Right atrium auricular region (tissue), 2 donors: ENCODE measurements around the gene PHYHD1. TPM values are rescaled to one million over a fixed set of nuclear protein-coding genes. Genes with fewer than 3 reads are reported as not detected.

ENCODE experiments used
- DNase-seq: peaks from one replicate; pipeline ENCODE4 v3.0.0-alpha.2; 2019; ENCODE audit warnings: low spot score
- H3K27ac ChIP-seq, 2 donors: fragments of 200-600 bp; sonication (generic); 1 replicate in 1 of 2; 2 replicates in 1 of 2; pipeline ENCODE4 v1.5.1; 2016 to 2019
- H3K27me3 ChIP-seq, 2 donors: fragments of 200-600 bp; sonication (generic); one replicate each; pipeline versions ENCODE4 v1.5.1 to v1.6.0; 2017 to 2019
- H3K36me3 ChIP-seq: fragments of 200-600 bp; sonication (generic); one replicate; pipeline ENCODE4 v1.5.1; 2016
- H3K4me1 ChIP-seq, 2 donors: fragments of 200-600 bp; sonication (generic); one replicate each; pipeline versions ENCODE4 v1.5.1 to v1.6.0; 2017 to 2019
- H3K4me3 ChIP-seq, 2 donors: fragments of 200-600 bp; sonication (generic); 1 replicate in 1 of 2; 2 replicates in 1 of 2; pipeline ENCODE4 v1.5.1; 2017 to 2019; ENCODE audit warnings: mild to moderate bottlenecking in 1 of 2, moderate library complexity in 1 of 2
- H3K9me3 ChIP-seq, 2 donors: fragments of 200-600 bp; sonication (generic); one replicate each; pipeline ENCODE4 v1.5.1; 2019
- CTCF ChIP-seq, 2 donors: fragments of 200-600 bp; sonication (generic); IDR thresholded peaks; one replicate each; pipeline ENCODE4 v1.5.1; 2019; ENCODE audit warnings: antibody characterized with exemption in 2 of 2
- total RNA-seq, 2 donors: library from RNA; depleted of rRNA; stranded (reverse); fragments of >200 nt; gene quantifications; one replicate each; pipeline ENCODE4 v1.1.0, GENCODE V29; 2016

PHYHD1 gene
- total RNA-seq, 2 donors from 2014 or later: 21.3 to 51.9 TPM

GRCh38 chr9:128902351-128903078, 18.3 kb upstream of the PHYHD1 start:
- peaks cover 0 to 68% of the 10 kb centered on the region in 2 donors for H3K4me1 ChIP-seq
- H3K27ac ChIP-seq: peak overlapping the region; percentile 56 to 67
- H3K36me3 ChIP-seq: peaks cover 14% of the 10 kb centered on the region

GRCh38 chr9:128903079-128903461, 17.7 kb upstream of the PHYHD1 start:
- no peaks in the 10 kb centered on the region for H3K9me3 ChIP-seq
- no peak for TF ChIP-seq CTCF (IDR thresholded peaks at IDR 0.05)
- peak overlapping the region; percentile 56 to 67 for H3K27ac ChIP-seq
- no peak overlapping the region for H3K4me3 ChIP-seq
- H3K36me3 ChIP-seq: peaks cover 19% of the 10 kb centered on the region
- H3K27me3 ChIP-seq: no peaks in the 10 kb centered on the region
- DNase-seq: no peak
- peaks cover 0 to 67% of the 10 kb centered on the region in 2 donors for H3K4me1 ChIP-seq

More at GRCh38 chr9:128902351-128903078, 18.3 kb upstream of the PHYHD1 start:
- no peak for DNase-seq
- Histone ChIP-seq H3K9me3 (no peaks in the 10 kb centered on the region), H3K4me3 (no peak overlapping the region), H3K27me3 (no peaks in the 10 kb centered on the region)
- TF ChIP-seq CTCF (IDR thresholded peaks at IDR 0.05): no peak

GRCh38 chr9:128903871-128904620, 16.7 kb upstream of the PHYHD1 start:
- Histone ChIP-seq H3K27ac (no peak overlapping the region), H3K9me3 (no peaks in the 10 kb centered on the region), H3K4me3 (no peak overlapping the region), H3K27me3 (no peaks in the 10 kb centered on the region), H3K4me1 (peaks cover 0 to 57% of the 10 kb centered on the region in 2 donors), H3K36me3 (peaks cover 27% of the 10 kb centered on the region)
- DNase-seq: no peak
- no peak for TF ChIP-seq CTCF (IDR thresholded peaks at IDR 0.05)

- no peaks in the 10 kb centered on the region for H3K9me3 ChIP-seq
- H3K4me3 ChIP-seq: no peak overlapping the region
- H3K27ac ChIP-seq: no peak overlapping the region
- no peaks in the 10 kb centered on the region for H3K27me3 ChIP-seq
- peaks cover 38% of the 10 kb centered on the region for H3K36me3 ChIP-seq
- DNase-seq: no peak
- TF ChIP-seq CTCF (IDR thresholded peaks at IDR 0.05): no peak
- peaks cover 4 to 57% of the 10 kb centered on the region in 2 donors for H3K4me1 ChIP-seq
Measured at GRCh38 chr9:128905964-128906363, 14.8 kb upstream of the PHYHD1 start.

- Histone ChIP-seq H3K4me3 (no peak overlapping the region), H3K27me3 (no peaks in the 10 kb centered on the region), H3K4me1 (peaks cover 6 to 61% of the 10 kb centered on the region in 2 donors), H3K9me3 (no peaks in the 10 kb centered on the region), H3K36me3 (peaks cover 38% of the 10 kb centered on the region), H3K27ac (peak overlapping the region in 1 of 2 donors; percentile 13)
- TF ChIP-seq CTCF (IDR thresholded peaks at IDR 0.05): no peak
- no peak for DNase-seq
Measured at GRCh38 chr9:128906741-128907140, 14.0 kb upstream of the PHYHD1 start.
